Tibial nerve (tissue), 3 donors: ENCODE data around the gene IRAK1.

ENCODE experiments used
- CTCF ChIP-seq, 5 experiments: fragments of 200-600 bp in 3 of 5; fragments of 450-650 bp in 2 of 5; sonication (generic) in 3 of 5; IDR thresholded peaks; one replicate each; pipeline ENCODE4 v1.5.1; 2016 to 2019; ENCODE audit warnings: antibody characterized with exemption in 5 of 5, mild to moderate bottlenecking in 3 of 5, moderate library complexity in 2 of 5
- POLR2A ChIP-seq, 2 donors: fragments of 450-650 bp; IDR thresholded peaks; one replicate each; pipeline ENCODE4 v1.6.1; 2017; ENCODE audit warnings: antibody characterized with exemption in 2 of 2, mild to moderate bottlenecking in 2 of 2, moderate library complexity in 2 of 2

DNA sequence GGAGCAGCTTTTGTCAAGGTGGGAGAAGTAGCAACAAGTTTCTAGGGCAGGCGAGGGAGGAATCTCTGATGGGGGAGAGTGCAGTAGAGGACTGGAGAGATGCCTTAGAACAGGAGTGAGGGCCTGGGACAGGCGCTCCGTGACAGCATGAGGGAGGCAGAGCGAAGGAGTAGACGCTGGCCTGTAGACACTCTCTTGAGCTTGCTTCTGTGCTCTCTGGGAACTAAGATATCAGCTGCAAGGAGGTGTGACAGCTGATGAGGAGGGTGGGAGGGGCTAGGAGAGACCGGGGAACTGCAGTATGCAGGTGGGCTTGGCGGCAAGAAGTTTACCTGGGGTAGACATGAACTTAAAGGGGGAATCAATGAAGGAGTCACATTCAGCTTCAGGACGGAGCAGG, 42.1 kb upstream of the IRAK1 start:
- TF ChIP-seq CTCF (IDR thresholded peaks at IDR 0.05): no peak
- no peak for TF ChIP-seq POLR2A (IDR thresholded peaks at IDR 0.05)
